Astrocyte (in vitro differentiated cells and primary cell): ENCODE measurements around the gene BRWD1. TPM values are rescaled to one million over a fixed set of nuclear protein-coding genes. Genes with fewer than 3 reads are reported as not detected.

Source experiments
- DNase-seq: peaks from one replicate; pipeline ENCODE4 v3.0.0-alpha.2; 2010; ENCODE audit warnings: low read depth
- FAIRE-seq: peaks from 2 replicates; lab custom pipeline; 2011; peaks lifted over from hg19 to GRCh38; lab: Jason Lieb, UNC
- H2AFZ ChIP-seq: 2 replicates; pipeline ENCODE4 v1.6.0; 2012; ENCODE audit warnings: low read depth, low read length, inconsistent platforms
- H3K27ac ChIP-seq: 2 replicates; pipeline ENCODE4 v1.5.1; 2011; ENCODE audit warnings: low read depth, low read length, inconsistent platforms
- H3K27me3 ChIP-seq: 2 replicates; pipeline ENCODE4 v1.6.0; 2011; ENCODE audit warnings: low read length, inconsistent platforms; ENCODE audit not compliant: insufficient read depth
- H3K36me3 ChIP-seq: 2 replicates; pipeline ENCODE4 v1.5.1; 2011; ENCODE audit warnings: low read length, inconsistent platforms; ENCODE audit not compliant: insufficient read depth
- H3K4me1 ChIP-seq: 2 replicates; pipeline ENCODE4 v1.5.1; 2011; ENCODE audit warnings: low read length, inconsistent platforms; ENCODE audit not compliant: insufficient read depth
- H3K4me2 ChIP-seq: 2 replicates; pipeline ENCODE4 v1.6.0; 2012; ENCODE audit warnings: low read length, inconsistent platforms
- H3K4me3 ChIP-seq: 2 replicates; pipeline ENCODE4 v1.5.1; 2011; ENCODE audit warnings: low read depth, mild to moderate bottlenecking, low read length, inconsistent platforms; ENCODE audit not compliant: insufficient read depth
- H3K79me2 ChIP-seq: 2 replicates; pipeline ENCODE4 v1.6.0; 2012; ENCODE audit warnings: mild to moderate bottlenecking, low read length, inconsistent platforms; ENCODE audit not compliant: insufficient read depth
- H3K9ac ChIP-seq: 2 replicates; pipeline ENCODE4 v1.6.0; 2012; ENCODE audit warnings: mild to moderate bottlenecking, low read length, inconsistent platforms
- H3K9me3 ChIP-seq: 2 replicates; pipeline ENCODE4 v1.5.1; 2012; ENCODE audit warnings: low read depth, mild to moderate bottlenecking, low read length, inconsistent platforms; ENCODE audit not compliant: insufficient read depth
- H4K20me1 ChIP-seq: 2 replicates; pipeline ENCODE4 v1.6.0; 2012; ENCODE audit warnings: low read length, inconsistent platforms; ENCODE audit not compliant: insufficient read depth
- H3K27ac Mint-ChIP-seq: one replicate; pipeline ENCODE4 v1.8.0; 2021; ENCODE audit warnings: mild to moderate bottlenecking, mixed read lengths; ENCODE audit not compliant: unreplicated experiment
- H3K27me3 Mint-ChIP-seq: one replicate; pipeline ENCODE4 v1.8.0; 2021; ENCODE audit warnings: low read depth, mixed read lengths; ENCODE audit not compliant: unreplicated experiment
- H3K36me3 Mint-ChIP-seq: one replicate; pipeline ENCODE4 v1.8.0; 2021; ENCODE audit warnings: low read depth, mixed read lengths; ENCODE audit not compliant: unreplicated experiment
- H3K4me1 Mint-ChIP-seq: one replicate; pipeline ENCODE4 v1.8.0; 2021; ENCODE audit warnings: low read depth, mixed read lengths; ENCODE audit not compliant: unreplicated experiment
- H3K4me3 Mint-ChIP-seq: one replicate; pipeline ENCODE4 v1.8.0; 2021; ENCODE audit warnings: mild to moderate bottlenecking, moderate library complexity, mixed read lengths; ENCODE audit not compliant: unreplicated experiment
- H3K9me3 Mint-ChIP-seq: one replicate; pipeline ENCODE4 v1.8.0; 2021; ENCODE audit warnings: mild to moderate bottlenecking, mixed read lengths; ENCODE audit not compliant: unreplicated experiment
- EZH2 ChIP-seq: IDR thresholded peaks from 2 replicates; pipeline ENCODE4 v1.6.1; 2012; ENCODE audit warnings: mild to moderate bottlenecking, low read length, inconsistent platforms; ENCODE audit not compliant: insufficient read depth
- total RNA-seq: library from RNA; stranded (reverse); gene quantifications from 2 replicates; pipeline ENCODE4 v1.2.1, GENCODE V29; 2021
- TF ChIP-seq, protein P1 (sequence below): IDR thresholded peaks from 2 replicates; pipeline ENCODE4 v1.5.1; 2011; ENCODE audit warnings: low read depth, mild to moderate bottlenecking, inconsistent platforms, low read length, moderate library complexity; ENCODE audit not compliant: insufficient read depth

The BRWD1 gene
- total RNA-seq, 1 donor from 2014 or later, result 28.1 TPM

DNA sequence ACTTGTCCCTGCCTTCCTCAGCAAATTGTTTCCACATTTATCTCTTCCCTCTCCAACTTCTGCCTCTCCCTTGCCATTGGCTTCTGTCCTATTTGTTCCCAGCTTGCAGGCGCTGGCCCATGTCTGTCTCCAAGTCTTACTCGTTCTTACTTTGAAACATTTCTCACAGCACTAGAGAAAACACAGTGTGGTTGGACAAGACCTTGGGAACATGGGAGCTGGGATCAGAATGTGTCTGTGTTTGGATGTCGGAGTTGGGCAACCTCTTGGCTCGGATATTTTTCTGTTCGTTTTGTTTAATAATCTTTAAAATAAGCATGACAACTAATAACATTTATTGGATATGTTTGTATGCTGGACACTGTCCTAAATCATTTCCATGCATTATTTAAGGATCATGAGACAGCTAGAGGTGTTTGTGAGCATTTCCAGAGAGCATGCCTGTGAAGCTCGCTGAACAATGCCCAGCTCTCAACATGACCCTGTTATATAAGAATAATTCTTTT is 5.9 kb upstream of the BRWD1 start:
- peaks cover 6% of the 10 kb centered on the region for H3K4me1 ChIP-seq
- FAIRE-seq, result no peak
- Mint-ChIP-seq H3K4me1 (peaks cover 9% of the 10 kb centered on the region), H3K9me3 (no peaks in the 10 kb centered on the region), H3K27me3 (peaks cover 2% of the 10 kb centered on the region), H3K4me3 (no peak overlapping the region), H3K36me3 (peaks cover 9% of the 10 kb centered on the region), H3K27ac (no peak overlapping the region)
- H3K9ac ChIP-seq, result no peak overlapping the region
- no peaks in the 10 kb centered on the region for H3K9me3 ChIP-seq
- H3K27ac ChIP-seq, result no peak overlapping the region
- no peak for TF ChIP-seq EZH2
- TF ChIP-seq, protein P1, sequence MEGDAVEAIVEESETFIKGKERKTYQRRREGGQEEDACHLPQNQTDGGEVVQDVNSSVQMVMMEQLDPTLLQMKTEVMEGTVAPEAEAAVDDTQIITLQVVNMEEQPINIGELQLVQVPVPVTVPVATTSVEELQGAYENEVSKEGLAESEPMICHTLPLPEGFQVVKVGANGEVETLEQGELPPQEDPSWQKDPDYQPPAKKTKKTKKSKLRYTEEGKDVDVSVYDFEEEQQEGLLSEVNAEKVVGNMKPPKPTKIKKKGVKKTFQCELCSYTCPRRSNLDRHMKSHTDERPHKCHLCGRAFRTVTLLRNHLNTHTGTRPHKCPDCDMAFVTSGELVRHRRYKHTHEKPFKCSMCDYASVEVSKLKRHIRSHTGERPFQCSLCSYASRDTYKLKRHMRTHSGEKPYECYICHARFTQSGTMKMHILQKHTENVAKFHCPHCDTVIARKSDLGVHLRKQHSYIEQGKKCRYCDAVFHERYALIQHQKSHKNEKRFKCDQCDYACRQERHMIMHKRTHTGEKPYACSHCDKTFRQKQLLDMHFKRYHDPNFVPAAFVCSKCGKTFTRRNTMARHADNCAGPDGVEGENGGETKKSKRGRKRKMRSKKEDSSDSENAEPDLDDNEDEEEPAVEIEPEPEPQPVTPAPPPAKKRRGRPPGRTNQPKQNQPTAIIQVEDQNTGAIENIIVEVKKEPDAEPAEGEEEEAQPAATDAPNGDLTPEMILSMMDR, result no peak
- DNase-seq, result no peak
- H4K20me1 ChIP-seq, result no peaks in the 10 kb centered on the region
- H3K4me2 ChIP-seq, result no peak overlapping the region
- H3K27me3 ChIP-seq, result no peaks in the 10 kb centered on the region
- H2AFZ ChIP-seq, result no peak overlapping the region
- H3K79me2 ChIP-seq, result peaks cover 6% of the 10 kb centered on the region
- H3K4me3 ChIP-seq, result no peak overlapping the region
- no peaks in the 10 kb centered on the region for H3K36me3 ChIP-seq

DNA sequence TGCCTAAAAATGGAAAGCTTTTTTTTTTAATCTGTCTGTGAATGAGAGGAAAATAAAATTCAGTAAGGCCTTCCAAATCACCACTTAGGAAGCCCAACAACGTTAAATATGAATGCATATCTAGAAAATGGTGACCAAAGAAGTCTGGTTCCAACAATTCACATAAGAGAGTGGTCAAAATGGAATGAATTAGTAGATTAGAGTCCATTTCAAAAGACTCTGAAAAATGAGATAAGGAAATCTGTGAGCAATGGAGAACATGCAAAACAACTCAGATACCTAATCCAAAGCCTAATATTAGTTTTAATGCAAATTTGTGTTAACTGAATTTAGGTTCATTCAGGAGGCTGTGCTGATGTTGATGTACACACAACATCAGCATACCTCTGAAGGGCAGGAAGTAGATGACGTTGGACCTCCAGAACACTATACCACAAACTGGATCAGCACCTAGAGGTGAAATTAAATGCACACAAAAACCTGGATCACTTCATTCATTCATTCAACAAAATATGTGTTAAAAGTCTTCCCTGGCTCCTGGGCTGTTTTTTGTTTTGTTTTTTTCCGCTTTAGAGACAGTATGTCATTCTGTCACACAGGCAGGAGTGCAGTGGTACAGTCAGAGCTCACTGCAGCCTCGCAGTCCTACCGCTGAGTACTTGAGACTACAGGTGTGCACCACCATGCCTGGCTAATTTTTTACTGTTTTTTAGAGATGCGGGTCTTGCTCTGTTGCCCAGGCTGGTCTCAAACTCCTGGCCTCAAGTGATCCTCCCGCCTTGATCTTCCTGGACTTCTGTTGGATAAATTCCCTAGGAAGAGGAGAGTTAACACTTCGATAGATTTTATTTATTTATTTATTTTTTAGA is 4.9 kb upstream of the BRWD1 start:
- DNase-seq (no peak), FAIRE-seq (no peak)
- Mint-ChIP-seq H3K36me3 (peaks cover 9% of the 10 kb centered on the region), H3K4me1 (peaks cover 9% of the 10 kb centered on the region), H3K4me3 (no peak overlapping the region), H3K27me3 (peaks cover 2% of the 10 kb centered on the region), H3K27ac (no peak overlapping the region), H3K9me3 (no peaks in the 10 kb centered on the region)
- H3K27me3 ChIP-seq, result no peaks in the 10 kb centered on the region
- H4K20me1 ChIP-seq, result no peaks in the 10 kb centered on the region
- no peaks in the 10 kb centered on the region for H3K9me3 ChIP-seq
- H3K36me3 ChIP-seq, result no peaks in the 10 kb centered on the region
- H3K4me3 ChIP-seq, result no peak overlapping the region
- peaks cover 6% of the 10 kb centered on the region for H3K4me1 ChIP-seq
- TF ChIP-seq, protein P1, result no peak
- no peak for TF ChIP-seq EZH2
- no peak overlapping the region for H3K27ac ChIP-seq
- no peak overlapping the region for H3K9ac ChIP-seq
- H2AFZ ChIP-seq, result no peak overlapping the region
- H3K4me2 ChIP-seq, result no peak overlapping the region
- peaks cover 7% of the 10 kb centered on the region for H3K79me2 ChIP-seq
